Liver (tissue), 9 donors: Measurements from ENCODE around the gene DBT. TPM values are rescaled to one million over a fixed set of nuclear protein-coding genes. Genes with fewer than 3 reads are reported as not detected.
"Not testable (repeated sequence)": the region's sequence is repeated elsewhere in the genome, so short reads cannot be mapped to it uniquely, and the experiment has no call there.

Source experiments
- DNase-seq: peaks from one replicate; pipeline ENCODE4 v3.0.0-alpha.2; 2017; ENCODE audit warnings: low spot score
- H3K27ac ChIP-seq, 2 donors: one replicate each; pipeline ENCODE4 v1.7.0; 2013; ENCODE audit warnings: inconsistent platforms in 2 of 2, low read length in 2 of 2, control low read depth in 1 of 2, low read depth in 1 of 2, mild to moderate bottlenecking in 1 of 2
- H3K27me3 ChIP-seq, 4 donors: one replicate each; pipeline versions ENCODE4 v1.6.1 to v1.7.0; 2013; ENCODE audit warnings: low read length in 3 of 4, inconsistent platforms in 1 of 4, mild to moderate bottlenecking in 1 of 4, moderate library complexity in 1 of 4; ENCODE audit not compliant: control insufficient read depth in 4 of 4, insufficient read depth in 4 of 4
- H3K36me3 ChIP-seq, 4 donors: one replicate each; pipeline versions ENCODE4 v1.6.1 to v1.7.0; 2013; ENCODE audit warnings: low read length in 3 of 4, mild to moderate bottlenecking in 3 of 4, low read depth in 1 of 4, moderate library complexity in 1 of 4; ENCODE audit not compliant: control insufficient read depth in 4 of 4, insufficient read depth in 3 of 4
- H3K4me1 ChIP-seq, 4 donors: one replicate each; pipeline versions ENCODE4 v1.6.1 to v1.7.0; 2013; ENCODE audit warnings: low read length in 3 of 4, mild to moderate bottlenecking in 3 of 4, moderate library complexity in 1 of 4; ENCODE audit not compliant: control insufficient read depth in 4 of 4, insufficient read depth in 4 of 4
- H3K4me3 ChIP-seq, 3 donors: one replicate each; pipeline versions ENCODE4 v1.6.1 to v1.7.0; 2013; ENCODE audit warnings: low read length in 3 of 3, control low read depth in 1 of 3, low read depth in 1 of 3, mild to moderate bottlenecking in 1 of 3
- H3K9ac ChIP-seq, 2 donors: one replicate each; pipeline ENCODE4 v1.7.0; 2013; ENCODE audit warnings: low read length in 2 of 2, mild to moderate bottlenecking in 2 of 2, moderate library complexity in 2 of 2, control low read depth in 1 of 2, low read depth in 1 of 2
- H3K9me3 ChIP-seq, 4 donors: one replicate each; pipeline versions ENCODE4 v1.6.1 to v1.7.0; 2013; ENCODE audit warnings: low read length in 3 of 4; ENCODE audit not compliant: control insufficient read depth in 4 of 4
- FOXA1 ChIP-seq: IDR thresholded peaks from 2 replicates; pipeline ENCODE4 v1.6.1; 2016; ENCODE audit warnings: antibody characterized with exemption
- FOXA2 ChIP-seq: IDR thresholded peaks from 2 replicates; pipeline ENCODE4 v1.6.1; 2016; ENCODE audit warnings: antibody characterized with exemption
- GABPA ChIP-seq, 2 donors: IDR thresholded peaks in 1 of 2; conservative IDR thresholded peaks in 1 of 2; 2 replicates each; pipeline ENCODE4 v1.6.1; 2016; ENCODE audit warnings: antibody characterized with exemption in 2 of 2, mild to moderate bottlenecking in 1 of 2, moderate library complexity in 1 of 2
- HNF4A ChIP-seq, 2 donors: conservative IDR thresholded peaks; 2 replicates each; pipeline ENCODE4 v1.6.1; 2016; ENCODE audit warnings: antibody characterized with exemption in 2 of 2, mild to moderate bottlenecking in 2 of 2
- JUND ChIP-seq, 2 donors: IDR thresholded peaks; 2 replicates each; pipeline ENCODE4 v1.6.1; 2016; ENCODE audit warnings: antibody characterized with exemption in 2 of 2
- NR2F2 ChIP-seq: IDR thresholded peaks from 2 replicates; pipeline ENCODE4 v1.6.1; 2016; ENCODE audit warnings: antibody characterized with exemption
- REST ChIP-seq: IDR thresholded peaks from 2 replicates; pipeline ENCODE4 v1.6.1; 2016; ENCODE audit warnings: antibody characterized with exemption, mild to moderate bottlenecking
- RXRA ChIP-seq, 2 donors: IDR thresholded peaks; 2 replicates each; pipeline ENCODE4 v1.6.1; 2017 to 2018; ENCODE audit warnings: antibody characterized with exemption in 2 of 2, mild to moderate bottlenecking in 1 of 2
- SP1 ChIP-seq: IDR thresholded peaks from 2 replicates; pipeline ENCODE4 v1.6.1; 2018; ENCODE audit warnings: antibody characterized with exemption, mild to moderate bottlenecking
- TAF1 ChIP-seq: conservative IDR thresholded peaks from 2 replicates; pipeline ENCODE4 v1.6.1; 2016; ENCODE audit warnings: antibody characterized with exemption, mild to moderate bottlenecking
- ZBTB33 ChIP-seq: IDR thresholded peaks from 2 replicates; pipeline ENCODE4 v1.6.1; 2016; ENCODE audit warnings: antibody characterized with exemption
- WGBS: extraction: QIAGEN DNeasy Blood & Tissue Kit; methylation state at CpG from one replicate; pipeline ENCODE4 v1.1.7; 2013; 5-methylcytosine and 5-hydroxymethylcytosine counted together
- polyA plus RNA-seq, 2 donors: library from polyadenylated mRNA; stranded (reverse) in 1 of 2; unstranded in 1 of 2; fragments of 200-250 nt in 1 of 2; fragments of >200 nt in 1 of 2; fragmentation: Nextera tagmentation in 1 of 2; extraction: Ambion mirVana in 1 of 2; gene quantifications; one replicate each; pipeline versions ENCODE4 v1.2.1 to v1.2.3, GENCODE V29; 2013 to 2015
- total RNA-seq, 2 donors: library from RNA; depleted of rRNA; stranded (reverse); fragments of >200 nt; gene quantifications; one replicate each; pipeline ENCODE4 v1.2.3, GENCODE V29; 2014
- donor health status: healthy.
- donor health status: healthy.
- donor health status: healthy.
- donor health status: healthy.
- donor health status: healthy.

DBT gene
- total and polyA plus RNA-seq, 4 donors: 7.7 to 10.7 (median 9.1) TPM

- no peak overlapping the region for H3K9ac ChIP-seq
- H3K27ac ChIP-seq: no peak overlapping the region
- WGBS: 95% methylated on average over 4 of the region's 4 CpGs
- no peaks in the 10 kb centered on the region for H3K4me1 ChIP-seq
- DNase-seq: no peak
- no peaks in the 10 kb centered on the region for H3K9me3 ChIP-seq
- TF ChIP-seq JUND (IDR thresholded peaks at IDR 0.05) (no peak), NR2F2 (no peak), FOXA1 (no peak), SP1 (no peak)
- no peaks in the 10 kb centered on the region for H3K27me3 ChIP-seq
- H3K4me3 ChIP-seq: no peak overlapping the region
- peaks cover 0 to 6% (median 1%) of the 10 kb centered on the region in 4 donors for H3K36me3 ChIP-seq
Observed at GRCh38 chr1:100298512-100298911, 48.9 kb upstream of the DBT start.

GRCh38 chr1:100296997-100297396, 47.4 kb upstream of the DBT start:
- H3K4me1 ChIP-seq, H3K27me3 ChIP-seq, H3K4me3 ChIP-seq, H3K9ac ChIP-seq, DNase-seq, H3K9me3 ChIP-seq, H3K27ac ChIP-seq: not testable (repeated sequence)
- peaks cover 0 to 15% (median 8%) of the 10 kb centered on the region in 4 donors for H3K36me3 ChIP-seq

GRCh38 chr1:100296140-100296539, 46.5 kb upstream of the DBT start:
- H3K27me3 ChIP-seq: no peaks in the 10 kb centered on the region
- no peak overlapping the region for H3K27ac ChIP-seq
- no peak overlapping the region for H3K4me3 ChIP-seq
- 96% methylated on average over 8 of the region's 8 CpGs for WGBS
- H3K9ac ChIP-seq: no peak overlapping the region
- H3K9me3 ChIP-seq: no peaks in the 10 kb centered on the region
- no peak for DNase-seq
- H3K4me1 ChIP-seq: no peaks in the 10 kb centered on the region
- TF ChIP-seq FOXA1: no peak
- no peak for TF ChIP-seq RXRA (IDR thresholded peaks at IDR 0.05)
- TF ChIP-seq GABPA (IDR thresholded peaks at IDR 0.05 in 1 of 2, conservative IDR thresholded peaks at IDR 0.05 in 1 of 2): no peak
- TF ChIP-seq HNF4A (conservative IDR thresholded peaks at IDR 0.05): no peak
- no peak for TF ChIP-seq FOXA2
- TF ChIP-seq TAF1: no peak
- TF ChIP-seq SP1: no peak
- TF ChIP-seq ZBTB33: no peak
- no peak for TF ChIP-seq REST
- H3K36me3 ChIP-seq: peaks cover 2 to 16% (median 13%) of the 10 kb centered on the region in 4 donors
